H1 (cell line): ENCODE data around the gene CA10. TPM values are rescaled to one million over a fixed set of nuclear protein-coding genes. Genes with fewer than 3 reads are reported as not detected.

Source experiments
- CTCF ChIA-PET: fragments of 300-600 bp; sonication (Branson Sonifier 250); formaldehyde crosslinking; loops from one replicate; lab custom pipeline; 2021; ENCODE audit not compliant: partially characterized antibody; lab: Charles Lee
- POLR2A ChIA-PET: fragments of 300-600 bp; sonication (Branson Sonifier 250); formaldehyde crosslinking; loops from one replicate; lab custom pipeline; 2021; ENCODE audit warnings: inconsistent platforms; ENCODE audit not compliant: partially characterized antibody; lab: Charles Lee
- DNase-seq, 2 experiments: peaks; one replicate each; pipeline versions ENCODE4 v3.0.0 to v3.0.0-alpha.2; 2010 to 2022; ENCODE audit warnings: low spot score in 2 of 2, low read depth in 1 of 2, mixed read lengths in 1 of 2
- FAIRE-seq: peaks from 2 replicates; lab custom pipeline; 2011; peaks lifted over from hg19 to GRCh38; lab: Jason Lieb, UNC
- H2AFZ ChIP-seq: 2 replicates; pipeline ENCODE4 v1.8.1; 2012; ENCODE audit warnings: low read length, inconsistent platforms
- H2AK5ac ChIP-seq: 2 replicates; pipeline ENCODE4 v1.6.1; 2013; ENCODE audit warnings: low read depth, low read length
- H2BK120ac ChIP-seq: replicated peaks from 2 replicates; pipeline ENCODE3; 2013; ENCODE audit warnings: low read depth, low read length, inconsistent platforms
- H2BK12ac ChIP-seq: 2 replicates; pipeline ENCODE4 v1.6.1; 2013; ENCODE audit warnings: low read depth, low read length
- H2BK15ac ChIP-seq: 2 replicates; pipeline ENCODE4 v1.6.1; 2013; ENCODE audit warnings: low read length
- H2BK20ac ChIP-seq: 2 replicates; pipeline ENCODE4 v1.6.1; 2013; ENCODE audit warnings: low read length
- H2BK5ac ChIP-seq: 2 replicates; pipeline ENCODE4 v1.6.1; 2013; ENCODE audit warnings: low read depth, low read length
- H3K14ac ChIP-seq: 2 replicates; pipeline ENCODE4 v1.6.1; 2013; ENCODE audit warnings: inconsistent platforms; ENCODE audit not compliant: insufficient read length
- H3K18ac ChIP-seq: 2 replicates; pipeline ENCODE4 v1.6.1; 2013; ENCODE audit warnings: low read length; ENCODE audit errors: extremely low read depth
- H3K23ac ChIP-seq: 2 replicates; pipeline ENCODE4 v1.6.1; 2013; ENCODE audit warnings: inconsistent platforms; ENCODE audit not compliant: insufficient read length
- H3K23me2 ChIP-seq: 2 replicates; pipeline ENCODE4 v1.6.1; 2013; ENCODE audit warnings: low read depth, low read length
- H3K27ac ChIP-seq: 2 replicates; pipeline ENCODE4 v1.6.1; 2011; ENCODE audit warnings: low read depth, low read length, inconsistent platforms
- H3K27me3 ChIP-seq, 4 experiments: replicated peaks in 1 of 4; 1 replicate in 1 of 4; 2 replicates in 3 of 4; pipeline versions ENCODE4 v1.6.1 to v1.8.1; 2011 to 2013; ENCODE audit warnings: low read length in 3 of 4, mild to moderate bottlenecking in 3 of 4, inconsistent platforms in 2 of 4, mixed read lengths in 2 of 4, moderate library complexity in 1 of 4; ENCODE audit not compliant: control insufficient read depth in 3 of 4, insufficient read depth in 3 of 4; ENCODE audit errors: extremely low read depth in 1 of 4
- H3K36me3 ChIP-seq, 4 experiments: 2 replicates each; pipeline versions ENCODE4 v1.6.1 to v1.8.1; 2011 to 2013; ENCODE audit warnings: mild to moderate bottlenecking in 4 of 4, low read length in 3 of 4, moderate library complexity in 2 of 4, control low read depth in 1 of 4, inconsistent platforms in 1 of 4; ENCODE audit not compliant: insufficient read depth in 4 of 4, control insufficient read depth in 2 of 4
- H3K4ac ChIP-seq: replicated peaks from 2 replicates; pipeline ENCODE3; 2013; ENCODE audit warnings: low read length, low read depth, mixed read lengths, inconsistent platforms; ENCODE audit not compliant: insufficient read length
- H3K4me1 ChIP-seq, 4 experiments: replicated peaks in 1 of 4; 1 replicate in 1 of 4; 2 replicates in 3 of 4; pipeline versions ENCODE4 v1.6.1 to v1.8.1; 2011 to 2013; ENCODE audit warnings: low read length in 3 of 4, inconsistent platforms in 2 of 4, mixed read lengths in 1 of 4; ENCODE audit not compliant: insufficient read depth in 4 of 4, control insufficient read depth in 3 of 4
- H3K4me2 ChIP-seq, 2 experiments: 2 replicates each; pipeline versions ENCODE4 v1.6.1 to v1.8.1; 2011 to 2013; ENCODE audit warnings: low read depth in 2 of 2, low read length in 2 of 2, control low read depth in 1 of 2, inconsistent platforms in 1 of 2, mild to moderate bottlenecking in 1 of 2; ENCODE audit not compliant: insufficient read depth in 1 of 2
- H3K4me3 ChIP-seq, 4 experiments: fragments of 200-600, 300-600 bp in 1 of 4; sonication (generic), shearing (Covaris generic), sonication (Bioruptor Twin) in 1 of 4; 2 replicates each; pipeline versions ENCODE4 v1.5.1 to v1.8.1; 2011 to 2016; ENCODE audit warnings: low read length in 4 of 4, low read depth in 3 of 4, control low read depth in 2 of 4, inconsistent platforms in 2 of 4, mild to moderate bottlenecking in 2 of 4, mixed read lengths in 1 of 4, moderate library complexity in 1 of 4; ENCODE audit not compliant: insufficient read depth in 2 of 4; ENCODE audit errors: extremely low read depth in 1 of 4
- H3K56ac ChIP-seq: replicated peaks from 2 replicates; pipeline ENCODE3; 2013; ENCODE audit warnings: low read depth, mild to moderate bottlenecking, mixed read lengths, low read length, inconsistent platforms; ENCODE audit not compliant: insufficient read length
- H3K79me1 ChIP-seq: 2 replicates; pipeline ENCODE4 v1.6.1; 2013; ENCODE audit warnings: low read depth, low read length, control low read depth
- H3K79me2 ChIP-seq, 2 experiments: 2 replicates each; pipeline versions ENCODE4 v1.6.1 to v1.8.1; 2012 to 2013; ENCODE audit warnings: low read length in 2 of 2, mild to moderate bottlenecking in 2 of 2, inconsistent platforms in 1 of 2; ENCODE audit not compliant: insufficient read depth in 2 of 2, control insufficient read depth in 1 of 2
- H3K9ac ChIP-seq, 4 experiments: replicated peaks in 1 of 4; 1 replicate in 1 of 4; 2 replicates in 3 of 4; pipeline versions ENCODE4 v1.6.1 to v1.8.1; 2011 to 2013; ENCODE audit warnings: low read depth in 3 of 4, low read length in 3 of 4, control low read depth in 2 of 4, mild to moderate bottlenecking in 2 of 4, moderate library complexity in 2 of 4, inconsistent platforms in 1 of 4; ENCODE audit errors: extremely low read depth in 1 of 4
- H3K9me3 ChIP-seq, 2 experiments: 2 replicates each; pipeline versions ENCODE4 v1.6.1 to v1.8.1; 2012 to 2013; ENCODE audit warnings: mild to moderate bottlenecking in 2 of 2, moderate library complexity in 2 of 2, control low read depth in 1 of 2, inconsistent platforms in 1 of 2, low read depth in 1 of 2, low read length in 1 of 2, mixed read lengths in 1 of 2; ENCODE audit not compliant: insufficient read depth in 2 of 2
- H4K20me1 ChIP-seq, 2 experiments: replicated peaks in 1 of 2; 2 replicates each; pipeline versions ENCODE3 to v1.8.1; 2011 to 2013; ENCODE audit warnings: inconsistent platforms in 2 of 2, low read length in 2 of 2, mild to moderate bottlenecking in 1 of 2; ENCODE audit not compliant: insufficient read depth in 2 of 2, control insufficient read depth in 1 of 2
- H4K5ac ChIP-seq: 2 replicates; pipeline ENCODE4 v1.6.1; 2013; ENCODE audit warnings: low read length, low read depth, mixed read lengths, inconsistent platforms; ENCODE audit not compliant: insufficient read length
- H4K8ac ChIP-seq: 2 replicates; pipeline ENCODE4 v1.8.0; 2013; ENCODE audit warnings: mild to moderate bottlenecking, moderate library complexity, low read length, inconsistent platforms; ENCODE audit not compliant: insufficient read depth; ENCODE audit errors: extremely low read depth
- H4K91ac ChIP-seq: replicated peaks from 2 replicates; pipeline ENCODE3; 2013; ENCODE audit warnings: low read length, mixed read lengths, inconsistent platforms; ENCODE audit not compliant: insufficient read length
- BRCA1 ChIP-seq: IDR thresholded peaks from 2 replicates; pipeline ENCODE4 v1.6.1; 2012; ENCODE audit warnings: low read depth, low read length, improper control_type of control experiment
- CEBPB ChIP-seq: IDR thresholded peaks from 2 replicates; pipeline ENCODE4 v1.6.1; 2012; ENCODE audit warnings: low read depth, low read length
- EZH2 ChIP-seq: fragments of 200-600 bp; sonication (generic); IDR thresholded peaks from 2 replicates; pipeline ENCODE4 v1.7.1; 2012; ENCODE audit warnings: low read depth, mild to moderate bottlenecking, moderate library complexity, low read length, inconsistent platforms; ENCODE audit not compliant: severe bottlenecking
- HDAC6 ChIP-seq: IDR thresholded peaks from one replicate; pipeline ENCODE4 v1.7.1; 2012; ENCODE audit warnings: low read depth, mild to moderate bottlenecking, inconsistent platforms, low read length, moderate library complexity
- JUN ChIP-seq: IDR thresholded peaks from 2 replicates; pipeline ENCODE4 v1.6.1; 2011; ENCODE audit warnings: low read depth, mild to moderate bottlenecking, improper control_type of control experiment, low read length
- KDM4A ChIP-seq: IDR thresholded peaks from one replicate; pipeline ENCODE4 v1.7.1; 2012; ENCODE audit warnings: low read depth, mild to moderate bottlenecking, moderate library complexity, low read length, inconsistent platforms; ENCODE audit not compliant: severe bottlenecking
- KDM5A ChIP-seq: fragments of 200-600 bp; IDR thresholded peaks from 2 replicates; pipeline ENCODE4 v1.7.1; 2012; ENCODE audit warnings: mild to moderate bottlenecking, low read length, inconsistent platforms, mixed read lengths
- POLR2AphosphoS5 ChIP-seq: IDR thresholded peaks from 2 replicates; pipeline ENCODE4 v1.6.1; 2011; ENCODE audit warnings: low read depth, low read length
- RXRA ChIP-seq: IDR thresholded peaks from 2 replicates; pipeline ENCODE4 v1.6.1; 2011; ENCODE audit warnings: low read depth, mild to moderate bottlenecking, low read length, moderate library complexity; ENCODE audit not compliant: insufficient read depth
- SP2 ChIP-seq: IDR thresholded peaks from 2 replicates; pipeline ENCODE4 v1.6.1; 2012; ENCODE audit warnings: mild to moderate bottlenecking, low read length, inconsistent platforms
- SUZ12 ChIP-seq: fragments of 200-600 bp; sonication (generic); IDR thresholded peaks from 2 replicates; pipeline ENCODE4 v1.6.1; 2012; ENCODE audit warnings: mild to moderate bottlenecking, inconsistent platforms, low read length, moderate library complexity, mixed read lengths
- TAF7 ChIP-seq: optimal IDR thresholded peaks from 2 replicates; pipeline ENCODE3; 2011; ENCODE audit warnings: low read depth, mild to moderate bottlenecking, inconsistent platforms, low read length, moderate library complexity, borderline replicate concordance
- polyA plus RNA-seq, 7 experiments: library from polyadenylated mRNA; depleted of rRNA in 3 of 7; stranded (reverse) in 5 of 7; unstranded in 2 of 7; fragments of >200 nt in 5 of 7; fragments of 200-250 nt in 2 of 7; gene quantifications; 1 replicate in 5 of 7; 2 replicates in 1 of 7; 4 replicates in 1 of 7; pipeline versions ENCODE4 v1.2.1 to v1.2.3, GENCODE V29; 2011 to 2013; ENCODE audit warnings: missing spikeins in 2 of 7, mixed read lengths in 2 of 7
- total RNA-seq: library from RNA; stranded (reverse); fragmentation: NEBNext Ultra II Directional; extraction: Animal tissue kit (Norgen Biotek cat#: 25700); gene quantifications from 2 replicates; pipeline ENCODE4 v1.2.1, GENCODE V29; 2021

The CA10 gene
- total and polyA plus RNA-seq, 2 of the 8 experiments (the other 6 are each of a cell fraction or from before 2014, with no cell fraction given): 0.60 to 0.63 TPM

DNA sequence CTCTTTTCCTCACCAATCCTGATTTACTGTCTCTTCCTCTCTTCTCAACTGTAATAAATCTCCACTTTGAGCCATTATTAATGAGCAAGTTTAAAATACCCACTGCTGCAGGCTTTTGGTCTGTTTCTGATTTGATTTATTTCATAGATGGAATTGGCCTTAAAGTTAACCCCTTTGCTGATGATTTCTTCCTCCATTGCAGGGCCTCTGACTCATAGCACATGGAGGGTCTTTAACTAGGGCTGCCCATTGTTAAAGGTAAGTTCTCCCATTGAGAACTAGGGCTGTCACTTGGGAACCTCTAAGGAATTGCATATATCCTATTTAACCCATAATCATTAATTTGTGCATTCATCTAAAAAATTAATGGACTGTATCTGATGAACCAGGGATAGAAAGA lies 221.2 kb downstream of the CA10 start:
- Histone ChIP-seq H2BK5ac (no peak overlapping the region), H3K4me1 (no peaks in the 10 kb centered on the region), H3K4me2 (no peak overlapping the region), H2BK12ac (no peak overlapping the region), H3K4me3 (no peak overlapping the region), H3K18ac (no peak overlapping the region), H3K4ac (no peak overlapping the region), H2BK120ac (no peak overlapping the region), H3K79me1 (no peaks in the 10 kb centered on the region), H2AK5ac (no peak overlapping the region), H3K14ac (no peak overlapping the region), H4K20me1 (no peaks in the 10 kb centered on the region), H3K23ac (no peak overlapping the region), H2BK20ac (no peak overlapping the region), H4K5ac (no peak overlapping the region), H2BK15ac (no peak overlapping the region), H3K56ac (no peak overlapping the region), H3K36me3 (no peaks in the 10 kb centered on the region), H3K79me2 (no peaks in the 10 kb centered on the region), H3K23me2 (no peaks in the 10 kb centered on the region), H4K91ac (no peak overlapping the region), H3K9ac (no peak overlapping the region), H2AFZ (no peak overlapping the region), H3K27ac (no peak overlapping the region), H4K8ac (no peak overlapping the region), H3K9me3 (no peaks in the 10 kb centered on the region), H3K27me3 (no peaks in the 10 kb centered on the region)
- DNase-seq (no peak), FAIRE-seq (no peak)
- ChIA-PET CTCF (no interaction called here), POLR2A (no interaction called here)
- no peak for TF ChIP-seq POLR2AphosphoS5
- no peak for TF ChIP-seq SUZ12
- TF ChIP-seq TAF7: no peak
- no peak for TF ChIP-seq CEBPB
- TF ChIP-seq JUN: no peak
- TF ChIP-seq KDM5A: no peak
- TF ChIP-seq BRCA1: no peak
- TF ChIP-seq SP2: no peak
- TF ChIP-seq HDAC6: no peak
- TF ChIP-seq EZH2: no peak
- TF ChIP-seq RXRA: no peak
- no peak for TF ChIP-seq KDM4A
